Kasumi-1 (cell line): ENCODE results near the gene BAZ1A.
A peak's percentile ranks its signal among the peaks of the same experiment; 100 is the strongest.
"Not testable (repeated sequence)": the region's sequence is repeated elsewhere in the genome, so short reads cannot be mapped to it uniquely, and the experiment has no call there.

Source experiments
- DNase-seq, 2 experiments: peaks; one replicate each; lab custom pipeline; 2025; lab: John Stamatoyannopoulos, UW

Gene BAZ1A

DNA sequence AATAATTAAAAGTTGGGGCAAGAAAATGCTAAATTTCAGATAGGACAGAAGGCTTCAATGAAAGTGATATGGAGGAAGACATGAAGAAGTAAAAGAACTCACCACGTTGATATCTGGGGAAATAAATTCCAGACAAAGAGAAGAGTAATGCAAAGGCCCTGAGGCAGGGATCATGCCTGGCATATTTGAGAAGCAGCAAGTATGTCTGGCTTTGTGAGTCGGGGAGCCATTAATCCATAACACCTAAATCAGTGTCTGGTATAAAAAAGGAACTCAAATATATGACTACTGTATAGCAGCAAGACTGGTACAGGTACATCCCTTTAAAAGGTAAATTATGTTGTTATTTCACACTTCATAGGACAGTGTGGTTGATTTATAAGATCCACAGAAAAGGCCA is 16.4 kb downstream of the BAZ1A start:
- DNase-seq, result no peak

DNA sequence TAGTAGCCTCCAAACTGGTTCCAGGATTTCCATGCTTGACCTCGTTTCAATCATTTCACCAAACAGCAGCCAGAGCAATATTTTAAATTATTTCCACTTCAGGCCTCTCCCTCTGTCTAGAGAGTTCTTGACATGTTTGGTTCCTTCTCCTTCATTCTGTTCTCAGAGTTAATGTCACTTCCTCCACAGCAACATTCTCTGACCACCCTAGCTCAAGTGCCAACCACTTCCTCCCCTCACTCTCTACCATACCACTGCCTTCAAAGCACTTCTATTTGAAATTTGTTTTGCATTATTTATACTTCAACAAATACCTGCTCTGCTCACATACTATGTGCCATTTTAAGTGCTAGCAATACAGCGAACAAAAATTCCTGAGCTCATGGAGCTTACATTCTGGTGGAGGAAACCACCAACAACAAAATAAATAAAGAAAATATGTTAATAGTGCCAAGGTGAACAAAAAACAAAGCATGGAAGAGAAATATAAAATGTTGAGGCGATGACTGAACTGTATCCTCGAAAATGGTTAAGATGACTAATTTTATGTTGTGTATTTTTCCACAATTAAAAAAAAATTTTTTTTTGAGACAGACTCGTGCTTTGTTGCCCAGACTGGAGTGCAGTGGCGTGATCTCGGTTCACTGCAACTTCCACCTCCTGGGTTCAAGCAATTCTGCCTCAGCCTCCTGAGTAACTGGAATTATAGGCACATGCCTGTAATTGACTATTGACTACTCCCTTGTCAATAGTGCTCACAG is 17.3 kb downstream of the BAZ1A start:
- DNase-seq, result peak; percentile 71 to 79

- no peak for DNase-seq
Measured at GRCh38 chr14:34853041-34853440, 22.1 kb downstream of the BAZ1A start.

GRCh38 chr14:34851395-34851794 is 23.8 kb downstream of the BAZ1A start:
- DNase-seq, result no peak

DNA sequence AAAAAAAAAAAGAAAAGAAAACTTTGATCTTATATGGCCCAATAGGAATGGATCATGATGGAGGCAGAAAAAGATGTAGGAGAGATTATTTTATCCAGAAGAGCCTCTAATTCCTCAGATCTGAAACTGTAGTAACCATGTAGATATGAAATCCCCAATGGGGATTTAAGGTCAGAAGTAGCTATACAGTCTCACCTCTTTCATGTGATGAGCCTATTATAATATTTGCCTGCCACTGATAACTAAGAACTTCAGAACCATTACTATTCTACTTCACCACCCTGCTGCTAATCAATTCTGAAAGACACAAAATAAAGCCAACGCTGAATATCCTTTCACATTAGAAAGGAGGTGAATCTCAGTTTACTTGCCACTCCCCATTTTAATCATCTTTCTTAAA is 29.3 kb downstream of the BAZ1A start:
- no peak for DNase-seq

DNA sequence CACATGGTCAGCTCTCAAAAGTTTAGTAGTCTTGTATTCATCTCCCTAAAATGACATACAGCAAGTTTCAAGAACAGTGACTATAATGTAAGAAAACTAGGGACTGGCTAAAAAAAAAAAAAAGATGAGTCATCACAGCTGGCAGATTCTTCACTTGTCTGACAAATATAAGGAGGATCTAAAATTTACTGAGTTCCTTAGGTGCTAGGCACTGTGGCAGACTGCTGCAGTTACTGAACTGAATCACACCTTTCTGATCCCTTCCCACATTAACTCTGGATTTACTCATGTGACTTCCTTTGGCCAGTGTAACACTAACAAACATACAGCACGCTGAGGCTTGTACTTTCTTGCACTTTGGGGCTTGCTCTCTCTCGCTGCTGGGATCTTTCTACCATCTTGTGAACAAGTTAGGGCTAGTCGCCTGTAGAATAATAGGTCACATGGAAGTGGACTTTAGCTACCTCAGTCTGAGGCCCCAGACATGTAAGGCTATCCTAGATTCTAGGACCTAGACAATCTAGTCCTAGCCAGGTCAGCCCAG is 32.1 kb downstream of the BAZ1A start:
- peak; percentile 48 to 54 for DNase-seq

DNA sequence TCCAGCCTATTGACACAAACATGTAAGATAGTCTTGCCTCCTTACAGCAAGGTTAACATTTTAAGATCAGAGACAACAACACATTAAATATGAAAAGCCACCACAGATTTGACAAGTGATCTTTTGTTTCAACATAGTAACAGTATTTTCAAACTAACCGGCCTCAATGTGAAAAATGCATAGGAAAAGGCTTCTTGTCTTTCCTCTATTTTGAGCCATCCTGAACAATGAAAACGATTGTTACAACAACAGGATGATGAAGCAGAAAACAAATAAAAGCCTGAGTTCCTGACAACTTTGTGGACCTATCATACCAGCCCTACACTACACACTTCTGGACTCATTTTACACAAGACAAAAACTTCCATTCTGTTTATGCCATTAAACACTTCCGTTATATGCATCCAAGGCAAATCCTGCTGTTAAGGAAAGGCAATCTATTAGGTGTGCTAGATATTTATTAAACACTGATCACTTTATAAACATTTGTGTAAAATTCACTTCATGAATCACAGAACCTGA is 37.3 kb downstream of the BAZ1A start:
- no peak for DNase-seq

DNA sequence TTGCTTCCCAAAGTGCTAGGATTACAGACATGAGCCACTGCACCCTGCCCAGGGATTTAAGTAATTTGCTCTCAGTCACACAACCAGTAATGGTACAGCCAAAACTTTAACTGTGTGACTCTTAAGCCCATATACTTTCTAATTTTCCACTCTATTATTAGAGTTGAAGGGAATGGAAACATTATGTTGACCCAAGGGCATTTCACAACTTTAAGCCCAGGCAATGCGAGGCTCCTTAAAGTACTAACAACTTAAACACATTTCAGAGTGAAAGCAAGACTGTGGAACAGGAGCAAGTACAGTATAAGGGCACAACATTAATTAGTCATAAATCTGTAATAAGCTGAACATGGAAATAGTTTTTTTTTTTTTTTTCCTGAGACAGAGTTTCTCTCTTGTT is 39.8 kb downstream of the BAZ1A start:
- DNase-seq, result no peak

- peak; percentile 56 to 68 for DNase-seq
Measured at GRCh38 chr14:34833549-34834523, 41.3 kb downstream of the BAZ1A start.

DNA sequence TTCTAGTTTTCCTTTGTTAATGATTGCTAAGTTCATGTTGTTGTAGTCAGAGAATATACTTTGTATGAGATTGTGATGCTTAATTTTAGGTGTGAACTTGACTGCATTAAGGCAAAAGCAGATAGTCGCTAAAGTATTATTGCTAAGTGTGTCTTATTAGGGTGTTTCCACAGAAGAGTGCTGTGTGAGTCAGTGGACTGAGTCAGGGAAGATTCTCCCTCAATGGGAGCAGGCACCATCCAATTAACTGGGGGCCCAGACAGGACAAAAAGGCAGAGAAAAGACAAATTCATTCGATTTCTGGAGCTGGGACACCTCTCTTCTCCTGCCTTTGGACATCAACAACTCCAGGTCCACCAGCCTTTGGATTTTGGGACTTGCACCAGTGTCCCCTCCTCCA is 48.5 kb downstream of the BAZ1A start:
- DNase-seq, result no peak

GRCh38 chr14:34824826-34825225 is 50.3 kb downstream of the BAZ1A start:
- no peak for DNase-seq

GRCh38 chr14:34824256-34824655 is 50.9 kb downstream of the BAZ1A start:
- no peak for DNase-seq

- DNase-seq, result no peak
Measured at GRCh38 chr14:34817768-34818167, 57.4 kb downstream of the BAZ1A start.

DNA sequence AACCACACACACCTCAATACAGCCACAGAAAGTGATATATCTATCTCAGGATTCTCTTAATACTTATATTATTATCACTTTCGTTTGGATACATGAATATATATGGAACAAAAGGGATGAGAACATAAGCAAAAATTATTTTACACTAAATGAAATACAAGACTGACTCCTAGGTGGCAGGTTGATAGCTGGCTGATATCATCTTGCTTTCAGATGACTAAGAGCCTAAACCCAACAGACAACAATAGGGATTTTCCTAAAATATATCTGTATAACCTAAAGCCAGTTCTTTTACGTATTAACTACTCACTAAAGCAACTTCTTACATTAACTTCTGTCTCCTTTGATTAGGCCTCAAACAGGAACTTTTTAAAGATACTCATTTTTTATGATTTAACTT is 65.1 kb downstream of the BAZ1A start:
- no peak for DNase-seq

- no peak for DNase-seq
Measured at GRCh38 chr14:34806257-34806656, 68.9 kb downstream of the BAZ1A start.

DNA sequence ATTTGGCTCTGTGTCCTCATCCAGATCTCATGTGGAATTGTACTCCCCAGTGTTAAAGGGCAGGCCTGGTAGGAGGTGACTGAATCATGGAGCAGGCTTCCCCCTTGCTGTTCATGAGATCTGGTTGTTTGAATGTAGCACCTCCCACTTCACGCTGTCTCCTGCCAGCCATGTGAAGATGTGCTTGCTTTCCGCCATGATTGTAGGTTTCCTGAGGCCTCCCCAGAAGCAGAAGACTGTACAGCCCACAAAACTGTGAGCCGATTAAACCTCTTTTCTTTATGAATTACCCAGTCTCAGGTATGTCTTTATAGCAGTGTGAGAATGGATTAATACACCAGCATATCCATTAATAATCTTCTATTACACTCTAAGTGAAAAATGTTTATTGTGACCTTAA is 70.2 kb downstream of the BAZ1A start:
- no peak for DNase-seq

- not testable (repeated sequence) for DNase-seq
Measured at GRCh38 chr14:34798861-34799260, 76.3 kb downstream of the BAZ1A start.

DNA sequence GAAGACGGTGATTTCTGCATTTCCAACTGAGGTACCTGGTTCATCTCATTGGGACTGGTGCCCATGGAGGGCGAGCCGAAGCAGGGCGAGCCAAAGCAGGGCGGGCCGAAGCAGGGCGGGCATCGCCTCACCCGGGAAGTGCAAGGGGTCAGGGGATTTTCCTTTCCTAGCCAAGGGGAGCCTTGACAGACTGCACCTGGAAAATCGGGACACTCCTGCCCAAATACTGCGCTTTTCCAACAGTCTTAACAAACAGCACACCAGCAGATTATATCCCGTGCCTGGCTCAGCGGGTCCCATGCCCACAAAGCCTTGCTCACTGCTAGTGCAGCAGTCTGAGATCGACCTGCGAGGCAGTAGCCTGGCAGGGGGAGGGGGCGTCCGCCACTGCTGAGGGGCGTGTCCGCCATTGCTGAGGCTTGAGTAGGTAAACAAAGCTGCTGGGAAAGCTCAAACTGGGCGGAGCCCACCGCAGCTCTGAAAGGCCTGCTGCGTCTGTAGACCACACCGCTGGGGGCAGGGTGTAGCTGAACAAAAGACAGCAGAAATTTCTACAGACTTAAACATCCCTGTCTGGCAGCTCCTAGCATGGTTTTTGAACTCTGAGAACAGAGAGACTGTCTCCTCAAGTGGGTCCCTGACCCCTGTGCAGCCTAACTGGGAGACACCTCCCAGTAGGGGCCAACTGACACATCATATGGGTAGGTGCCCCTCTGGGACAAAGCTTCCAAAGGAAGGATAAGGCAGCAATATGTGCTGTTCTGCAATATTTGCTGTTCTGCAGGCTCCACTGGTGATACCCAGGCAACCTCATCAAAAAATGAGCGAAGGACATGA is 77.2 kb downstream of the BAZ1A start:
- no peak for DNase-seq

DNA sequence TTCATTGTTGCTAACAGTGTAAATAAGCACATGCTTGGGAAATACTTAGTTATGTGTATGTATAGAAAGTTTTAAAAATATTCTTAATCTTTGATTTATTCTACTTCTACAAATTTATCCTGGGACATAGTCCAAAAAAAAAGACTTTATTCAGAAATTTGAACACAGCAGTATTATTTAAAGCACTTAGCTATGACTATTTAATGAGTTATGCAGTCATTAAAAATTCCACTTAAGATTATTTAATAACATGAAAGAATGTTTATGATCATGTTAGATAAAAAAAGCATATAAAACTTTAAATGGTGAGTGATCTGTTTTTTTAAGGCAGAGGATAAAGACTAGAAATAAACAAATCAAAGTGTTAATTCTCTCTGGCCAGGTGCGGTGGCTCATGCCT is 78.3 kb downstream of the BAZ1A start:
- no peak for DNase-seq

DNA sequence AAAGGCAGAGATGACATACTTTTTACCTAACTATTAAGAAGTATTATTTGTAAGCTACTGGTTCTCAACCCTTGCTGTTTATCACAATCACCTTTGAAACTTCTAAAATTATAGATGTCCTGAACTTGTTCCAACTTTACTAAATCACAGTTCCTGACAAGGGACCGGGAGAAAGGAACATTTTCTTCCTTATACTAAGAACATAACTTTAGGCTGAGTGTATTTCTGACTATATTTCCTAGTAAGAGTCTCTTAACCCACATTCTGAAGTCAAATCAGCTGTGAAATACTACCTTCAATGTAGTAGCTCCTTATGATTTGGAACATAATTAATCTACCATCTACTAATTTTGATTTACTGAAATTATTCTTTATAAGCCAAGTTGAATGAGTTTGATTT is 80.2 kb downstream of the BAZ1A start:
- DNase-seq, result no peak

DNA sequence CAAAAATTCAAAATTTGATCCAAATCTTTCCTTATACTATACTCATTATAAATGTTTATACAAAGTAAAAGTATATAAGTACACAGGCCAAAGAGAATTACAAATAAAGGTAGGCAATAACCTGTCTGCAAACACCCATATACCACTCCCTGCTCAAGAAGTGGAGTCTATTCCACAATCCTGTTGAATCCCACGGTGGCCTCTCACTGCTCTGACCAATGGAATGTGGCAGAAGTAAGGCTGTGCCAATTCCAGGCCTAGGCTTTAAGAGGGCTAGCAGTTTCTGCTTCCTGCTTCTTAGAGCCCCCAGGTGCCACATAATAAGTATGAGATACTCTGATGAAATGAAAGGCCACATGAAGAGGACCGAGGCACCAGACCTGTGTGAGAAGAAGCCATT is 80.9 kb downstream of the BAZ1A start:
- no peak for DNase-seq

DNA sequence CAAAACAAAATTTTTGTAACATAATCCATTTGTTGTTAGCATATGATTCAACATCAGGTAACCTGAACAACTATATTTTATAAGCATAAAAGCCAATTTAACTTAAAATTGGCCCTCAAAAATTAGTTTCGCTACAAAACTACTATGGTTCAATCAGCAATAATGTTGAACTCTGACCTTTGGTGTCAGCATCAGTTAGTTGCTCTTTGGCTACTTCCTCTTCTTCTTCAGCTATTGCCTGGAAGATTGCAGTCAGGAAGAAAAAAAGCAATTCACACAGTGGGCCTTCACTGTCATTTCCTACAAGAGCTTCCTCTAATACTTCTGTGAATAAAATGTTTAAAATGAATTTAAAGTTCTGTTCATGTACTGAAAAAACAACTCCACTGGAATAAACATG is 82.6 kb downstream of the BAZ1A start:
- DNase-seq, result peak; percentile 15 to 23
